HEK293T (cell line): ENCODE results near the gene FFAR2.

ENCODE experiments used
- ARNT ChIP-seq: fragments of 450-650 bp; IDR thresholded peaks from 2 replicates; pipeline ENCODE4 v1.6.1; 2017; ENCODE audit warnings: mild to moderate bottlenecking
- CTBP1 ChIP-seq: fragments of 450-650 bp; IDR thresholded peaks from 2 replicates; pipeline ENCODE4 v1.6.1; 2016; ENCODE audit warnings: borderline replicate concordance
- FOXA1 ChIP-seq: fragments of 450-650 bp; IDR thresholded peaks from 2 replicates; pipeline ENCODE4 v1.6.1; 2016; ENCODE audit warnings: mild to moderate bottlenecking
- FOXM1 ChIP-seq: fragments of 450-650 bp; IDR thresholded peaks from 2 replicates; pipeline ENCODE4 v1.6.1; 2017; ENCODE audit warnings: mild to moderate bottlenecking, borderline replicate concordance
- L3MBTL2 ChIP-seq: fragments of 450-650 bp; conservative IDR thresholded peaks from 2 replicates; pipeline ENCODE4 v1.6.1; 2016; ENCODE audit warnings: mild to moderate bottlenecking
- SP1 ChIP-seq: fragments of 450-650 bp; IDR thresholded peaks from 2 replicates; pipeline ENCODE4 v1.6.1; 2017
- SUZ12 ChIP-seq: fragments of 450-650 bp; IDR thresholded peaks from 2 replicates; pipeline ENCODE4 v1.6.1; 2016; ENCODE audit warnings: mild to moderate bottlenecking

- TF ChIP-seq SP1: no peak
- TF ChIP-seq CTBP1: no peak
- TF ChIP-seq SUZ12: no peak
- TF ChIP-seq FOXA1: no peak
- TF ChIP-seq ARNT: no peak
- TF ChIP-seq FOXM1: no peak
- no peak for TF ChIP-seq L3MBTL2
Observed at GRCh38 chr19:35455616-35456201, 7.7 kb downstream of the FFAR2 start.
